Trophoblast cell (in vitro differentiated cells and primary cell): Measurements from ENCODE around the gene NXPH2.

Experiments
- DNase-seq, 2 donors: peaks; one replicate each; pipeline ENCODE4 v3.0.0-alpha.2; 2016
- H2AFZ ChIP-seq: 2 replicates; pipeline ENCODE4 v1.6.1; 2013; ENCODE audit warnings: low read length, moderate library complexity, mild to moderate bottlenecking; ENCODE audit not compliant: insufficient read depth, poor library complexity
- H2AK5ac ChIP-seq: 2 replicates; pipeline ENCODE4 v1.6.1; 2013; ENCODE audit warnings: mild to moderate bottlenecking, low read length
- H2BK120ac ChIP-seq: 2 replicates; pipeline ENCODE4 v1.6.1; 2013; ENCODE audit warnings: low read length, mild to moderate bottlenecking, moderate library complexity; ENCODE audit not compliant: insufficient read depth, poor library complexity
- H2BK12ac ChIP-seq: 2 replicates; pipeline ENCODE4 v1.6.1; 2013; ENCODE audit warnings: mild to moderate bottlenecking, low read length, moderate library complexity
- H2BK5ac ChIP-seq: 2 replicates; pipeline ENCODE4 v1.6.1; 2013; ENCODE audit warnings: low read length, low read depth, moderate library complexity, mild to moderate bottlenecking; ENCODE audit not compliant: poor library complexity
- H3K14ac ChIP-seq: 2 replicates; pipeline ENCODE4 v1.6.1; 2013; ENCODE audit warnings: mild to moderate bottlenecking, low read length
- H3K18ac ChIP-seq: 2 replicates; pipeline ENCODE4 v1.6.1; 2013; ENCODE audit warnings: mild to moderate bottlenecking, low read length
- H3K23ac ChIP-seq: 2 replicates; pipeline ENCODE4 v1.6.1; 2013; ENCODE audit warnings: low read length
- H3K27ac ChIP-seq: 2 replicates; pipeline ENCODE4 v1.5.1; 2013; ENCODE audit warnings: low read depth, mild to moderate bottlenecking, inconsistent platforms, low read length, moderate library complexity
- H3K27me3 ChIP-seq: 2 replicates; pipeline ENCODE4 v1.6.1; 2013; ENCODE audit warnings: inconsistent platforms, mild to moderate bottlenecking, low read length, moderate library complexity; ENCODE audit not compliant: insufficient read depth
- H3K36me3 ChIP-seq, 2 experiments: 1 replicate in 1 of 2; 2 replicates in 1 of 2; pipeline ENCODE4 v1.6.1; 2013; ENCODE audit warnings: low read length in 2 of 2, mild to moderate bottlenecking in 2 of 2, moderate library complexity in 1 of 2; ENCODE audit not compliant: insufficient read depth in 2 of 2, control insufficient read depth in 1 of 2
- H3K4ac ChIP-seq: 2 replicates; pipeline ENCODE4 v1.6.1; 2013; ENCODE audit warnings: low read depth, mild to moderate bottlenecking, low read length, moderate library complexity
- H3K4me1 ChIP-seq, 2 experiments: 1 replicate in 1 of 2; 2 replicates in 1 of 2; pipeline ENCODE4 v1.6.1; 2013; ENCODE audit warnings: low read length in 2 of 2, mild to moderate bottlenecking in 2 of 2, moderate library complexity in 1 of 2; ENCODE audit not compliant: insufficient read depth in 2 of 2, control insufficient read depth in 1 of 2
- H3K4me2 ChIP-seq: 2 replicates; pipeline ENCODE4 v1.6.1; 2013; ENCODE audit warnings: inconsistent platforms, mild to moderate bottlenecking, low read length, moderate library complexity
- H3K4me3 ChIP-seq: 2 replicates; pipeline ENCODE4 v1.5.1; 2013; ENCODE audit warnings: mild to moderate bottlenecking, low read depth, low read length, inconsistent platforms
- H3K79me1 ChIP-seq: one replicate; pipeline ENCODE4 v1.6.1; 2013; ENCODE audit warnings: low read length
- H3K79me2 ChIP-seq: 2 replicates; pipeline ENCODE4 v1.6.1; 2013; ENCODE audit warnings: low read length, mild to moderate bottlenecking; ENCODE audit not compliant: control insufficient read depth, insufficient read depth, poor library complexity
- H3K9ac ChIP-seq: 2 replicates; pipeline ENCODE4 v1.6.1; 2013; ENCODE audit warnings: mild to moderate bottlenecking, low read length
- H3K9me3 ChIP-seq: 2 replicates; pipeline ENCODE4 v1.6.1; 2013; ENCODE audit warnings: low read depth, mild to moderate bottlenecking, control low read depth, inconsistent platforms, low read length; ENCODE audit not compliant: insufficient read depth
- H4K12ac ChIP-seq: 2 replicates; pipeline ENCODE4 v1.6.1; 2013; ENCODE audit warnings: low read depth, mild to moderate bottlenecking, low read length, moderate library complexity
- H4K8ac ChIP-seq: 2 replicates; pipeline ENCODE4 v1.6.1; 2013; ENCODE audit warnings: low read depth, mild to moderate bottlenecking, low read length, moderate library complexity
- H4K91ac ChIP-seq: one replicate; pipeline ENCODE4 v1.6.1; 2013; ENCODE audit warnings: low read depth, mild to moderate bottlenecking, low read length, moderate library complexity
- WGBS: extraction: QIAGEN DNeasy Blood & Tissue Kit; methylation state at CpG from one replicate; pipeline ENCODE4 v1.1.7; 2013; ENCODE audit warnings: missing lambda C conversion rate; ENCODE audit not compliant: insufficient read length, insufficient coverage; ENCODE audit errors: extremely low coverage; 5-methylcytosine and 5-hydroxymethylcytosine counted together

The NXPH2 gene

DNA sequence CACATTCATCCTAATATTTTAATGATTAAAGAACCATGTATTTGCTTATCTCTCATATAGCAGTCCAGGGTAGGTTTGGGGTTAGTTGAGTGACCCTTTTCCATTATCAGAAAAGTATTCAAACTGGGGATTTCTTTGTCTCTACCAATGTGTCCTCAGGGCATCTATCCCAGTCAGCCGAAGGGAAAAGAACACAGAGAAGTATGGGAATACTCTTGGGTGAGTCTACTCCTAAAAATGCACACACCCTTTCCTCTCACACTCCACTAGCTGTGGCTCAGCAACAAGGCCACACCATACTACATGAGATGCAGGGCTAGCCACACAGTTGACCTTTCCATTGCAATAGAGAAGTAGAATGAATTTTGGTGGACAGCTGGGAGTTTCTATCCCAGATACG lies 114.3 kb downstream of the NXPH2 start:
- Histone ChIP-seq H3K4me3 (no peak overlapping the region), H4K91ac (no peak overlapping the region), H2AK5ac (no peak overlapping the region), H3K79me2 (no peaks in the 10 kb centered on the region), H4K12ac (no peak overlapping the region), H3K23ac (no peak overlapping the region), H2AFZ (no peak overlapping the region), H3K18ac (no peak overlapping the region), H3K9me3 (no peaks in the 10 kb centered on the region), H3K79me1 (no peaks in the 10 kb centered on the region), H2BK120ac (no peak overlapping the region), H3K36me3 (peaks cover 0 to under 1% of the 10 kb centered on the region in 2 experiments), H3K27me3 (no peaks in the 10 kb centered on the region), H2BK12ac (no peak overlapping the region), H3K4me2 (no peak overlapping the region), H3K9ac (no peak overlapping the region), H2BK5ac (no peak overlapping the region), H4K8ac (no peak overlapping the region), H3K14ac (no peak overlapping the region), H3K4ac (no peak overlapping the region), H3K4me1 (peaks cover 2 to 4% of the 10 kb centered on the region in 2 experiments), H3K27ac (no peak overlapping the region)
- no CpG with 5 or more reads among the region's 2 CpGs for WGBS
- DNase-seq: peak; percentile 43 to 73

DNA sequence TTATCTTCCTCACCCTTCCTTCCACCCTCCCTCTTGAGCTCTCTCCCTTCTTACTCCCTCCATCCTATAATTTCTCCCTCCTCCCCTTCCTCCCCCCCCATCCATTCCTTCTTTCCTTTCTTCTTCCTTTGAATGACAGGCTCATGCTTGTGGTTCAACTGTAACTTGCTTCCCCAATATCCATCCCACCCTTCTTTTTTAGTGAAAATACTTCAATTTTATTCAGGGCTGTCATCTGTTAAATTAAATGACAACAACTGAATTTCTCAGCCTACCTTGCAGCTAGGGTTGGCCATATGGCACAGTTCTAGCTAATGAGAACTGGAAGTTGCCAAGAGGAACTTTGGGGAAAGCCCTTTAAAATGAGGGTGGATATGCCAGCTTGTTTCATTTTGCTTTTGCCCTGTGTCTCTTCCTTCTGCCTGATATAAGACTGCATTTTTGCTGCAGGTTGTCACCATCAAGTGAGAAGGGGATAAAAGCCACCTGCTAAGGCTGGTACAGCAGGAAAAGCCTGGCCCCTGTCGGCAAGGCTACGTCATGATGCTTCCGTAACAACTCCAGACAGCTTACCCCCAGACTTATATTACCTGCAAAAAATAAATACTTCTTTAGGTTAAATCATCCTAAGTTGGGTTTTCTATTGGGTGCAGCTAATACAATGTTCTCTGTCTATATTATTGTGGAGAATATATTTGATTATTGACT lies 121.8 kb downstream of the NXPH2 start:
- H3K27ac ChIP-seq: no peak overlapping the region

DNA sequence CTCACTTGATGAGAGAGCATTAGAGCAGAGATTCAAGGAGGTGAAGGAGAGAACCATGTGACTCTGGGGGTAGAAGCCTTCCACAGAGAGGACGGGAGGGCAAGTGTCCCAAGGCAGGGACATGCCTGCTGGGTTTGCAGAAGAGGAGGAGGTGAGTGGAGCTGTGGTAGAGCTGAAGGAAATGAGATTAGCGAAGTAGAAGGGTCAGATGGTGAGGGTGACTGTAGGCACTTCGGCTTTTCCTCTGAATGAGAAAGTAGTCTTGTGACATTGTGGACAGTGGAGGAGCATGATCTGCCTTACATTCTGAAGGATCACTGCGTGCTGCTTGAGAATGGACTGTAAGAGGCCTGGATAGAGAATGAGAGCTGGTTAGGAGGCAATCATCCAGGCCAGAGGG lies 126.0 kb downstream of the NXPH2 start:
- no peak for DNase-seq
- no peak overlapping the region for H3K9ac ChIP-seq

More for the DNA sequence above, 121.8 kb downstream of the NXPH2 start:
- no peak overlapping the region for H3K23ac ChIP-seq
- no peak overlapping the region for H3K9ac ChIP-seq
- no peaks in the 10 kb centered on the region for H3K79me2 ChIP-seq
- no peak overlapping the region for H4K91ac ChIP-seq
- no peak overlapping the region for H3K18ac ChIP-seq
- H3K36me3 ChIP-seq: no peaks in the 10 kb centered on the region
- WGBS: no CpG with 5 or more reads among the region's 3 CpGs
- no peak overlapping the region for H4K12ac ChIP-seq
- no peak overlapping the region for H2BK5ac ChIP-seq
- H3K4me1 ChIP-seq: no peaks in the 10 kb centered on the region
- H4K8ac ChIP-seq: no peak overlapping the region
- no peaks in the 10 kb centered on the region for H3K79me1 ChIP-seq
- no peak overlapping the region for H2AFZ ChIP-seq
- no peak overlapping the region for H2AK5ac ChIP-seq
- no peak overlapping the region for H3K14ac ChIP-seq
- H3K4me2 ChIP-seq: no peak overlapping the region
- H3K9me3 ChIP-seq: no peaks in the 10 kb centered on the region
- no peak overlapping the region for H2BK12ac ChIP-seq
- no peak overlapping the region for H3K4me3 ChIP-seq
- H3K27me3 ChIP-seq: no peaks in the 10 kb centered on the region
- no peak overlapping the region for H3K4ac ChIP-seq
- DNase-seq: peak; percentile 42 to 58
- H2BK120ac ChIP-seq: no peak overlapping the region

GRCh38 chr2:138652378-138652777 lies 127.8 kb downstream of the NXPH2 start:
- H3K79me1 ChIP-seq: no peaks in the 10 kb centered on the region
- H2AFZ ChIP-seq: no peak overlapping the region
- no peak overlapping the region for H3K27ac ChIP-seq
- no peak overlapping the region for H4K8ac ChIP-seq
- no peak overlapping the region for H2BK120ac ChIP-seq
- no peak overlapping the region for H3K23ac ChIP-seq
- H2AK5ac ChIP-seq: no peak overlapping the region
- no peak overlapping the region for H3K18ac ChIP-seq
- no peak overlapping the region for H3K4ac ChIP-seq
- H3K4me3 ChIP-seq: no peak overlapping the region
- no peak overlapping the region for H3K4me2 ChIP-seq
- H2BK5ac ChIP-seq: no peak overlapping the region
- no peak overlapping the region for H4K12ac ChIP-seq
- H3K4me1 ChIP-seq: no peaks in the 10 kb centered on the region
- 100% methylated on average over 1 of the region's 5 CpGs for WGBS
- H3K36me3 ChIP-seq: no peaks in the 10 kb centered on the region
- H3K9me3 ChIP-seq: no peaks in the 10 kb centered on the region
- H2BK12ac ChIP-seq: no peak overlapping the region
- DNase-seq: peak; percentile 13 to 73
- H3K9ac ChIP-seq: no peak overlapping the region
- H3K27me3 ChIP-seq: no peaks in the 10 kb centered on the region
- no peaks in the 10 kb centered on the region for H3K79me2 ChIP-seq
- H4K91ac ChIP-seq: no peak overlapping the region
- no peak overlapping the region for H3K14ac ChIP-seq

More for the DNA sequence above, 126.0 kb downstream of the NXPH2 start:
- WGBS: no CpG with 5 or more reads among the region's 4 CpGs
- Histone ChIP-seq H3K27me3 (no peaks in the 10 kb centered on the region), H3K18ac (no peak overlapping the region), H4K8ac (no peak overlapping the region), H2BK12ac (no peak overlapping the region), H3K79me2 (no peaks in the 10 kb centered on the region), H2AFZ (no peak overlapping the region), H3K4me2 (no peak overlapping the region), H3K23ac (no peak overlapping the region), H3K27ac (no peak overlapping the region), H3K4me3 (no peak overlapping the region), H3K4ac (no peak overlapping the region), H4K91ac (no peak overlapping the region), H3K4me1 (no peaks in the 10 kb centered on the region), H3K14ac (no peak overlapping the region), H2AK5ac (no peak overlapping the region), H3K9me3 (no peaks in the 10 kb centered on the region), H2BK120ac (no peak overlapping the region), H4K12ac (no peak overlapping the region), H3K36me3 (no peaks in the 10 kb centered on the region), H2BK5ac (no peak overlapping the region), H3K79me1 (no peaks in the 10 kb centered on the region)
